Measurements from ENCODE around the gene KIFAP3. TPM values are rescaled to one million over a fixed set of nuclear protein-coding genes. Genes with fewer than 3 reads are reported as not detected.

The KIFAP3 gene
- total RNA-seq, 1 donor from 2014 or later, result 30.0 TPM

- Histone ChIP-seq H3K4me1 (peaks cover under 1% of the 10 kb centered on the region), H3K9me3 (no peaks in the 10 kb centered on the region), H3K27me3 (no peaks in the 10 kb centered on the region), H3K27ac (no peak overlapping the region), H3K36me3 (peaks cover 0 to 12% of the 10 kb centered on the region in 2 donors), H3K4me3 (no peak overlapping the region)
- TF ChIP-seq POLR2A (IDR thresholded peaks at IDR 0.05) (no peak), POLR2AphosphoS5 (IDR thresholded peaks at IDR 0.05; ENCODE audit: insufficient read depth in 1 of 2, low read depth in 1 of 2) (no peak), CTCF (IDR thresholded peaks at IDR 0.05) (no peak)
- no peak for DNase-seq (ENCODE audit: extremely low spot score in 2 of 2)
- intact Hi-C loops (cut with DNase I), result no loop called here
Observed at GRCh38 chr1:169885207-169885606, 189.3 kb downstream of the KIFAP3 start.

DNA sequence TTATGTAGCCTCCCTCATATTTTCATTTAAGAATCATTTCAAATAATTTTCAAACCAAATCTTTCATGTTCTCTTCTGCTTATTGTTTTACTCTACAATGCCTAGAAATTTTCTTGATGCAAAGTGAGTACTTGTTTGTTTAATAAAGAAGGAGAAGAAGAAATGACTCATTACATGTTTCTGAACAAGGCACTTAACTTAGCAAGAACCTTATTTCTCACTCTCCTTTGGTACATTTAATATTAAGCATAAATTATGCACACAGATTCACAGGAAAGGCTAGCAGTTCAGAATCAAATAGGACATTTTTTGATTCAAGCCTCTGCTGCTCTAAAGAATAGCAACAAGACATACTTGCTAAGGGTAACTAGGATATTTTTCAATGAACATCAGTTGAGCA lies 189.9 kb downstream of the KIFAP3 start:
- DNase-seq (ENCODE audit: extremely low spot score in 2 of 2), result no peak
- Histone ChIP-seq H3K4me1 (no peaks in the 10 kb centered on the region), H3K9me3 (no peaks in the 10 kb centered on the region), H3K27me3 (no peaks in the 10 kb centered on the region), H3K4me3 (no peak overlapping the region), H3K27ac (no peak overlapping the region), H3K36me3 (peaks cover 0 to 12% of the 10 kb centered on the region in 2 donors)
- no peak for TF ChIP-seq POLR2AphosphoS5 (IDR thresholded peaks at IDR 0.05; ENCODE audit: insufficient read depth in 1 of 2, low read depth in 1 of 2)
- intact Hi-C loops (cut with DNase I), result no loop called here

DNA sequence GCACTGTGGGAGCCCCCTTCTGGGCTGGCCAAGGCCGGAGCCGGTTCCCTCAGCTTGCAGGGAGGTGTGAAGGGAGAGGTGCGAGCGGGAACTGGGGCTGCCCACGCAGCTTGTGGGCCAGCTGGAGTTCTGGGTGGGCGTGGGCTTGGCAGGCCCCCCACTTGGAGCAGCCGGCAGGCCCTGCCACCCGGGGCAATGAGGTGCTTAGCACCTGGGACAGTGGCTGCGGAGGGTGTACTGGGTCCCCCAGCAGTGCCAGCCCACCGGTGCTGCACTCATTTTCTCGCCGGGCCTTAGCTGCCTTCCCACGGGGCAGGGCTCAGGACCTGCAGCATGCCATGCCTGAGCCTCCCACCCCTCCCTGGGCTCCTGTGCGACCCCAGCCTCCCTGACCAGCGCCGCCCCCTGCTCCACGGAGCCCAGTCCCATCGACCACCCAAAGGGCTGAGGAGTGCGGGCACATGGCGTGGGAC lies 192.4 kb downstream of the KIFAP3 start:
- Histone ChIP-seq H3K27ac (no peak overlapping the region), H3K4me1 (no peaks in the 10 kb centered on the region), H3K4me3 (no peak overlapping the region), H3K27me3 (no peaks in the 10 kb centered on the region), H3K9me3 (no peaks in the 10 kb centered on the region), H3K36me3 (peaks cover 0 to 13% of the 10 kb centered on the region in 2 donors)
- TF ChIP-seq CTCF (IDR thresholded peaks at IDR 0.05) (no peak), POLR2AphosphoS5 (IDR thresholded peaks at IDR 0.05; ENCODE audit: insufficient read depth in 1 of 2, low read depth in 1 of 2) (no peak), POLR2A (IDR thresholded peaks at IDR 0.05) (no peak)
- DNase-seq (ENCODE audit: extremely low spot score in 2 of 2), result no peak
- intact Hi-C loops (cut with DNase I), result no loop called here

GRCh38 chr1:169879034-169879840 lies 195.3 kb downstream of the KIFAP3 start:
- H3K9me3 ChIP-seq, result no peaks in the 10 kb centered on the region
- no peak for DNase-seq (ENCODE audit: extremely low spot score in 2 of 2)
- no peaks in the 10 kb centered on the region for H3K4me1 ChIP-seq
- H3K4me3 ChIP-seq, result no peak overlapping the region
- no peaks in the 10 kb centered on the region for H3K27me3 ChIP-seq
- intact Hi-C loops (cut with DNase I), result no loop called here
- TF ChIP-seq CTCF (IDR thresholded peaks at IDR 0.05), result no peak
- no peak for TF ChIP-seq POLR2AphosphoS5 (IDR thresholded peaks at IDR 0.05; ENCODE audit: insufficient read depth in 1 of 2, low read depth in 1 of 2)
- TF ChIP-seq POLR2A (IDR thresholded peaks at IDR 0.05), result no peak
- H3K36me3 ChIP-seq, result peaks cover 0 to 32% of the 10 kb centered on the region in 2 donors
- H3K27ac ChIP-seq, result no peak overlapping the region

- no peak for DNase-seq (ENCODE audit: extremely low spot score in 2 of 2)
- Histone ChIP-seq H3K27me3 (no peaks in the 10 kb centered on the region), H3K9me3 (no peaks in the 10 kb centered on the region), H3K36me3 (peaks cover 0 to 39% of the 10 kb centered on the region in 2 donors), H3K27ac (no peak overlapping the region), H3K4me3 (no peak overlapping the region), H3K4me1 (no peaks in the 10 kb centered on the region)
- intact Hi-C loops (cut with DNase I), result no loop called here
- TF ChIP-seq CTCF (IDR thresholded peaks at IDR 0.05) (no peak), POLR2AphosphoS5 (IDR thresholded peaks at IDR 0.05; ENCODE audit: insufficient read depth in 1 of 2, low read depth in 1 of 2) (no peak), POLR2A (IDR thresholded peaks at IDR 0.05) (no peak)
Observed at GRCh38 chr1:169878498-169878897, 196.0 kb downstream of the KIFAP3 start.

All from vagina (tissue), 2 donors.